Posterior vena cava (tissue), 2 donors: ENCODE data around the gene SHISA8. TPM values are rescaled to one million over a fixed set of nuclear protein-coding genes. Genes with fewer than 3 reads are reported as not detected.
"Not testable (repeated sequence)": the region's sequence is repeated elsewhere in the genome, so short reads cannot be mapped to it uniquely, and the experiment has no call there.

ENCODE experiments used
- DNase-seq: peaks from one replicate; pipeline ENCODE4 v3.0.0-alpha.2; 2020; ENCODE audit warnings: low spot score
- intact Hi-C, 2 donors: fragments of 100-400 bp; cut with DNase I; formaldehyde crosslinking; loops; one replicate each; pipeline versions ENCODE4 v1.14.1 to v1.14.2; 2022 to 2023
- long read RNA-seq, 2 donors: library from polyadenylated mRNA; unstranded; transcript quantifications; one replicate each; pipeline ENCODE4 v2.0.0, GENCODE V29; 2020 to 2021
- total RNA-seq, 2 donors: library from RNA; stranded (reverse); fragmentation: NEBNext Ultra II Directional; extraction: Animal tissue kit (Norgen Biotek cat#: 25700); gene quantifications; one replicate each; pipeline ENCODE4 v1.2.1, GENCODE V29; 2021
- donor health status: DM: yes; HTN: yes; CAD: no.
- donor health status: DM: yes; HTN: yes; CAD: no.

Gene SHISA8
- total RNA-seq, result not detected
- long read RNA-seq, donor 1, result 0 reads
- long read RNA-seq, donor 2, result 0 reads

DNA sequence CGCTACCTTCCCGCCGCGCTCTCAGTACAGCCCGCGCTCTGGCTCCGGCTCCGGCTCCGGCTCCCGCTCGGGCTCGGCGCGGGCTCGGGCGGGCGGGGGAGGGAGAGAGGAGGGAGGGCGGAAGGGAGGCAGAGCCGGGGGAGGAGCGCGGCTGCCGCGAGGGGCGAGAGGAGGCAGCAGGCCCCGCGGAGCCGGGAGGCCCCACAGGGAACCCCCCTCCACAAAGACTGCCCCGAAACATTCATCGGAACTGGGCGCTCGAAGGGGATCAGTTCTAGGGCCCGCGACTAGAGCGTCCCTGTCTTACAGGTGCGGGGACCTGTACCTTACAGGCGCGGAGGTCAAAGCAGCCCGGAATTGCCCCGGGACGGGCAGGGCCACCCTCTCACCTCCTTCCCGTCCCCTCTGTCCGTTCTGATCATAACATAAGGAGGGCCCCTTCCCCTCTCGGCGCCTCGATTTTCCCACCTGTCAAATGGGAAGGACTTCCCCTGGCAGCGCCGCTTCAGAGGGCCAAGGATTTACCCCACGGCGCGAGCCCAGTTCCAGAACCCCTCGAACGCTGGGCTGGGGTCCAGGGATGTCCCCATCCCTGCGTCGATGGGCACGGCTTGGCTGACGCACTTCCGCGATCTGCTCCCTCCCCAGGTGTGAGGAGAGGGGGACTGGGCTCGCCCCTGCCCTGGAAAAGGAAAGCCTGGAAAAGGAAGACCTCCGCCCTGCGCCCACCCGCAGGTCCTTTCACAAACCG is at the start of gene SHISA8:
Gene SHISA8, minus strand, starts transcription at position 40 of the 751 bp plus-strand sequence. CDS start 407 bp downstream, outside the sequence.
- DNase-seq, result no peak
- intact Hi-C loops, result loop anchor here in 1 of 2 donors (1.0 kb wide), 1 partner anchor 24 kb away; no protein-coding TSS in a partner anchor

DNA sequence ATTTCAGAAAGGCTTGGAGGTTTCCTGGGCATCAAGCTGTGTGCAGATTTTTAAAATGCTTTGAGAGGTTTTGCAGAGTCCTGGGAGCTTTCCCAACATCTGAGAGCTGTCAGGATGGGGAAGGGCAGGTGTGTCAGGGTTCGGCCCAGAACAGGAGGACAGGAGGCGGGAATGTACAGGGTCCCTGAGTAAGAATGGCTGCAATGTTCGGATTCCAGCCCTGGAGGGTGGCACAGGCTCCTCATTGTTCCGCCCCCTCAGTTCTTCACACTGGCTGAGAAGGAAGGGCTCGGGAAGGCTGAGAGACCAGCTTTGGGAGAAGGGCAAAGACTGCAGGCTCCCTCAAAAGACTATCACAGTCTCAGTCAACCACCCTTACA is 49.2 kb upstream of the SHISA8 start:
- intact Hi-C loops, result loop anchor here in 1 of 2 donors (10.0 kb wide), 1 partner anchor 471 kb away; the partner anchor contains the start of gene NFAM1
- no peak for DNase-seq

GRCh38 chr22:41963453-41964111 is 48.7 kb upstream of the SHISA8 start:
- intact Hi-C loops, result loop anchor here in 1 of 2 donors (10.0 kb wide), 1 partner anchor 471 kb away; the partner anchor contains the start of gene NFAM1

DNA sequence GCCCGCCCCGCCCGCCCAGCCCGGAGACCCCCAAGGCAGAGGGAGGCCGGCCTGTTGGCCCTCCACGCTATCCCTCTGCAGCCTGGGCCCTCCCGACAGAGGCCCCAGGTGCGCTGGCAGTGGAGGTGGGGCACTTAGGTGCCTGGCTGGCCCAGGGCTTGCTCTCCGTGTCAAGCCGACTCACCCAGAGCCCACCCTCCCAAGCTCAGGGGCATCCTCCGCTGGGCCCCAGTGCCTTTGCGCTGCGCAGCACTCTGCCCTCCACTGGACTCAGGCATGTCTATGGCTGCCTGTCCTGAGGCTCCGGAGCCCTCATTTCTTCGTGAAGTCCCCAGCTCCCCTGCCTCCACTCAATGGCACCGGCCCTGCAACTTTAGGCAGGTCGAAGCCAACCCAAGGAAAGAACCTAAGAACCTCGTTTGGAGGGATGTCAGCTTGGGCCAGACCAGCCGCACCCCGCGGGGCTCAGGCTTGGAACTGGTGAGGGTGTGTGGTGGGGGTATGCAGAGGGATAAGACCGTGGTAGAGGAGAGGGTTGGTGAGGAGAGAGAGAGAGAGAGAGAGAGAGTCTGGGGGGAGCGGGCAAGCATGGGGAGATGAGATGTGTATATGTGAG is 43.2 kb upstream of the SHISA8 start:
- intact Hi-C loops, result no loop called here
- DNase-seq, result no peak

More at GRCh38 chr22:41963453-41964111, 48.7 kb upstream of the SHISA8 start:
- no peak for DNase-seq

DNA sequence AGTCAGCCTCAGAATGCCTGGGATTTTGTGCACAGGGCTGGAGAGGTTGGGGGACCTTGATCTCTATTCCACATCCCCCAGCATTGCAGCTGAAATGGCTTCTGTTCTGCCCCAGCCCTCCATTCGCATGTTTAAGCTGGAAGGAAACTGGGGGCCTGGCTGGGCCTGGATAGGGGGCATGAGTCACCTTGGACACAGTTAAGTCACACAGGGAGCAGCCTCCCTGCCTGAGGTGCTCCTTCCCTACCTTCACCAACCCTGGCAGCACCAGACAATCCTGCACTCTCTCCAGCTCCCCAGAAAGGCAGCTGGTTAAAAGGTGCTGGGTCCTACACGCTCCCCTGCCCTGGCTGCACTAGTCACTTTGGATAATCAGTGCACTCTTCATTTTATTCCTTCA is 37.8 kb upstream of the SHISA8 start:
- DNase-seq, result no peak
- intact Hi-C loops, result no loop called here

DNA sequence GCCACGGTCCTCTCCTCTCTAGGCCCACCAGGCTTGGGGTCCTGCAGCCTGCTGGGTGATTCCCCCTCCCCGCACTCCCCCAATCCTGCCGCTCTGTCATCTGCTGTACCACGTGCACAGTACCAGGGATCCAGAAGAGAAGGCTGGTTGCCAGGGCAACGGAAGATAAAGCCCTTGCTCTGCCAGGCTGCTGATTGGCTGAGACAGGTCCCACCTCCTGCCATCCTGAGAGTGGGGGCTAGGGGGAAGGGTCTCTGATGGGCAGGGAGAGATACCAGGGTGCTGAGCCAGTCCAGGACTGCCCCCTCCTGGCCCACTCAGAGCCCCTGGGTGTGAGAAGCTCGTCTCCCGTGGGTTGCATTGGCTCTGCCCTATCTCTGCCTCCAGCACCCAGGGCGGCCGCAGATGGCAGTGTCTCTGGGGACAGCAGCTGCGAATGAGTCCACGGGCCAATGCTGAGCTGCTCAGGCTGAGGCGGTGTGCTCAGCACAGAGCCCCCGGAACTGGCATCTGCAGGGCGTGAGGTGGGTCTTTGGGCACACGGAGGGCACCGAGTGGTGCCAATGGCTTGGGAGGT is 37.1 kb upstream of the SHISA8 start, which contains the start of gene SMIM45:
Gene SMIM45, plus strand, starts transcription at position 253 of the 577 bp plus-strand sequence.
- no peak for DNase-seq
- intact Hi-C loops, result no loop called here

DNA sequence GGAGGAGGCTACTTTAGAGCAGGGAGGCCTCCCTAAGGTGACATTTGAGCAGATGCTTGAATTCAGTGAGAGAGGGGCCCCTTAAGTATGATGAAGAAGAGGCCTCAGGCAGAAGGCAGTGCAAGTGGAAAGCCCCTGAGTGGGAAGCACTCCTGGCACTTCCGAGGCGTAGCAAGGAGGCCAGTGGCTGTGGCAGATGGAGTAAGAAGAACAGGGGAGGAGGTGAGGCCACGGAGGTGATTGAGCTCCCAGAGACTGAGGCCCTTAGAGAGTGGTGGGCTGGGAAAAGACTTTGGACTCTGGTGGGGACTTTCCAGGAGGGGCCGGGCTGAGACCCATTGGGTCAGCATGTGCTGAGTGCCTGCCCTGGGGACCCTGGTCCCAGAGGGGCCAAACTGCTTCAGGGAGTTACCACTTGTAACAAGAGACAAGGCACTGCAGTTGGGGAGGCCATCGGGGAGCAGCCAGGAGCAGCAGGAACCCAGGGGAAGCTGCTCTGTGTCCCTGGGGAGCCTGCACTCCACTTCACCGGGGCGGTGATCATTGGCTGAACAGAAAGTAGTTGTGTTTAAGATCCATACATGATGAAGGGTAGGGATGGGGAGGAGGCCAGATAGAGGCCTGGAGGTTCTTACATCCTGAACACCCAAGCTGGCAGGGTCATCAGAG is 34.6 kb upstream of the SHISA8 start:
- DNase-seq, result no peak
- intact Hi-C loops, result no loop called here

DNA sequence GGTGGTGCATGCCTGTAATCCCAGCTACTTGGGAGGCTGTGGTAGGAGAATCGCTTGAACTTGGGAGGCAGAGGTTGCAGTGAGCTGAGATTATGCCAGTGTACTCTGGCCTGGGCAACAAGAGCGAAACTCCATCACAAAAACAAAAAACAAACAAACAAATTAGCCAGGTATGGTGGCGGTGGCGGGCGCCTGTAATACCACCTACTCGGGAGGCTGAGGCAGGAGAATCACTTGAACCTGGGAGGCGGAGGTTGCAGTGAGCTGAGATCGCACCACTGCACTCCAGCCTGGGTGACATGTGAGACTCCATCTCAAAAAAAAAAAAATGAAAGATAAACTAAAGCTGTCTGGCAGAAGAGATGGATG is 34.0 kb upstream of the SHISA8 start:
- DNase-seq, intact Hi-C loops: not testable (repeated sequence)

DNA sequence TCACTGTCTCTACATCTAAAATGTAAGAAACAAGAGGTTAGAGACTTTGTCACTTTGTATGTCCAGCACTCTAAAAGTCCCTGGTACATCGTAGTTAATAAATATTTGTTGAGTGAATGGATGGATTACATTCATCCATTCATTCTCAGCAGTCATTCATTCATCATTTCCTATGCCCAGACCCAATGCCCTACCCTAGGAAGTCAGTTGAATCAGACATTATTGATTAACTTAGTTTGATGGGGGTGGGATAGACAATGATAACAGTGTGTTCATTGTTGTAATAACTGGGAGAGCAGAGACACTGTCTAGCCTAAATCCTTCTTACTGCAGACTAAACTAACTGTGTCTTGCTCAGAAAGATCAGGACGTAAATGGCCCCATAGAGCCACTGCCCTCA is 33.3 kb upstream of the SHISA8 start:
- DNase-seq, result no peak
- intact Hi-C loops, result no loop called here

DNA sequence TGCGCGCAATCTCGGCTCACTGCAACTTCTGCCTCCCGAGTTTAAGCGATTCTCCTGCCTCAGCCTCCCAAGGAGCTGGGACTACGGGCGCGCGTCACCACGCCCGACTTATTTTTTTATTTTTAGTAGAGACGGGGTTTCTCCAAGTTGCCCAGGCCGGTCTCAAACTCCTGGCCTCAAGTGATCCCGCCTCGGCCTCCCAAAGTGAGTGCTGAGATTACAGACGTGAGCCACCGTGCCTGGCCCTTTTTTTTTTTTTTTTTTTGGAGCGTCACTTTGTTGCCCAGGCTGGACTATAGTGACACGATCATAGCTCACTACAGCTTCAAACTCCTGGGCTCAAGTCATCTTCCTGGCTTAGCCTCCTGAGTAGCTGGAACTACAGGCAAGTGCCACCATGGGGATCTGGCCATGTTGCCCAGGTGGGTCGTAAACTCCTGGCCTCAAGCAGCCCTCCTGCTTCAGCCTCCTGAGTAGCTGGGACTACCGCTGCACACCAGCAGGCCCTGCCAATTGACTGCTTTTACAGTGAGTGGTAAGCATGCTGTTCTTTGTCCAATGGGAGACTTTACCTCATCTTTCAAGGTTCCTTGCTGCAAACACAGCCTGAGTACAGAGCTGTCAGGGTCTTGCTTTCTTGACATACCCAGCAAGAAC is 32.7 kb upstream of the SHISA8 start:
- intact Hi-C loops, result no loop called here
- DNase-seq, result no peak

DNA sequence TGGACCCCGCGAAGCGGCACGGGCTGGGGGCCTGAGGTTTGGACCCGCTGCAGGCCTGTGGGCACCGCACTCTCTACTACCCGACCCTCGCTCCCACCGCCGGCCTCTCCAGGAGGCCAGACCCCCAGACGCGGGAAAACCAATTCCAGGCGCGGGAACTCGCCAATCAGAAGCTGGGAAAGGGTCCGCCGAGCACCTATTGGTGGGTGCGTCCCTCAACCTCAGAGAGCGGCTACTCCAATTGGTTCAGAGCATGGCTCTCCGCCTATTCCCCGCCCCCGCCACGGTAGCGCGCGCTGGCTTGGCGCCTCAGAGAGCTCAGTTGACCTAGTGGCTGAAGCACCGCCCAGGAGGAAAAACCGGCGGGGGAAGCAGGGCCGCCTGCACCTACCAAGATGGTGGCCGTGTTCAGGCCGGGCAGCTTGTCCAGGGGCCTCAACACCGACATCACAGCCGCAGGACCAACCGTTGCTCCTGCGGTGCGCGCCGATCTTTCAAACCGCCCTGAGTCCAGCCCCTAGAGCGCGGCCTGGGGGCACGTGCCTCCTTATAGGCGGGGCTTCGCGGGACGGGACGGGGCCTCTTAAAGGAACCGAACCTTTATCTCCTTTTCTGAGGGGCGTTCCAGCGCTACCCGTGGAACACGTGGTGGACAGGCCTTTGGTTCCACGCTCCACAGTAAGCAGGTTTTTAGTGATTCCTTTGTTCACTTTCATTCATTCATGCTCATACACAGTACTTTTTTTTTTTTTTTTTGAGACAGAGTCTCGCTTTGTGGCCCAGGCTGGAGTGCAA is 32.0 kb upstream of the SHISA8 start, which contains the start of gene CENPM:
Gene CENPM, minus strand, starts transcription at position 524 of the 795 bp plus-strand sequence. Its CDS starts 76 bp downstream, at position 448.
- peak; percentile 97 for DNase-seq
- intact Hi-C loops, result no loop called here

DNA sequence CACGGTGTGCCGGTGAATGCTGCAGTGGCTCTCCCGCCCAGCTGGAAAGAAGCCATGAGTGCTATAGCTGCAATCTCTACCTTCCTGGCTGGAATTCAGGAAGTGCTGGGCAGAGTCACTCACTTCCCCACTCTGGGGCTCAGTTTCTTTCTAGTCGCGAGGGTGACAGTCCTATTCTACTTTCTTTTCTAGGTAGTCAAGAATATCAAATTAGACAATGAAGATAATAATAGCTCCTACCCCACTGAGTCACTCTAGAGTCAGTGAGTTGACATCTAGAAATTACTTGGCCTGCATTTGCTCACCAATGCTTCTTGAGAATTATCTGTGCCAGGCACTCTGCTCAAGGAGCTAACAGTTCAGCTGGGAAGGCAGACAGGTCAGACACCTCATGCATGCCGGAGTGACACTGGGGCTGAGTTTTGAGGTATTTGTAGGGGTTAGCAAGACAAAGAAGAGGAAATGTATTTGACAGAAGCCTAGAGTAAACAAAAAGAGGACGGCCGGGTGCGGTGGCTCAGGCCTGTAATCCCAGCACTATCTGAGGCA is 28.9 kb upstream of the SHISA8 start:
- intact Hi-C loops, result loop anchor here (5.0 kb wide), 2 partner anchors 121 to 246 kb away; partner anchors contain the start of gene MEI1 (in 1 of the 2)
- no peak for DNase-seq

DNA sequence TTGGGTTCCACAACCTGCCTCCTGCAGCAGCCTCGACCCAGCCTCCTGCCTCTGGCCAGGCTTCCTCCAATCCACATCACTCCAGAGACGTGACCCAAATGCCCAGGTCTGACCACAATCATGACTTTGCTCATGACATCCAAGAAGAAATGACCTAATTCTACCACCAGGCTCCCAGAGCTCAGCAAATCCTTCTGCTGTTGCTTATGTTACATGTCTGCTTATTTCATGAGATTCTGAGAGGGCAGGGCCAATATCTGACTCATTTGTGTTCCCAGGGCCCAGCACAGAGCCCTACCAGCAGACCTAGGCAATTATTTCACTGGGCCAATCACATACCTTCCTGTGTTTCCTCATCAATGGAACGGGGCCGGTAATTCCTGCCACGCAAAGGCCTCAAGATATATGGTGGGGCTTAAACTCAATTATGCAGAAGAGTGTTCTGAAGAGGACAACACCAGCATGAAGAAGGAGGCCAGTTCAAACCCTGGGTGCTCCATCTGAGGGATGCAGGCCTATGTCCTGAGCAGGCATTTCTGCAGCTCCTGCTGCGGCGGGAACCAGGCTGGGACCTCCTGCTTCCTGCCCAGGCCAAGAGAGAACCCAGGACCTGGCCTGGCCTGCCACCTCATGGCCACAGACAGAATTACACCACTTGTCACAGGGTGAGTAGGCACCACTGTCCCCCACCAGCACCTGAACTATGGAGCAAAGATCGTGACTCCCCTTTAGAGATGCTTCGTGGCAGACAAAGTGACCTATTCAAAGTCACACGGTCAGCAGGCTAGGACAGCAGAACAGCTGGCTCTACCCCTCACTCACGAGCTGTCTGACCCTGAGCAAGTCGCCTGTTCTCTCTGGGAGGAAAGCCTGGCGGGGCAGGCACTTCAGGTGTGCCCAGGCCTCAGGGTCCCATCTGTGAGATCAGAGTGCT is 26.2 kb upstream of the SHISA8 start:
- intact Hi-C loops, result loop anchor here (5.0 kb wide), 2 partner anchors 119 to 244 kb away; partner anchors contain the start of gene MEI1 (in 1 of the 2)
- peak; percentile 95 for DNase-seq

DNA sequence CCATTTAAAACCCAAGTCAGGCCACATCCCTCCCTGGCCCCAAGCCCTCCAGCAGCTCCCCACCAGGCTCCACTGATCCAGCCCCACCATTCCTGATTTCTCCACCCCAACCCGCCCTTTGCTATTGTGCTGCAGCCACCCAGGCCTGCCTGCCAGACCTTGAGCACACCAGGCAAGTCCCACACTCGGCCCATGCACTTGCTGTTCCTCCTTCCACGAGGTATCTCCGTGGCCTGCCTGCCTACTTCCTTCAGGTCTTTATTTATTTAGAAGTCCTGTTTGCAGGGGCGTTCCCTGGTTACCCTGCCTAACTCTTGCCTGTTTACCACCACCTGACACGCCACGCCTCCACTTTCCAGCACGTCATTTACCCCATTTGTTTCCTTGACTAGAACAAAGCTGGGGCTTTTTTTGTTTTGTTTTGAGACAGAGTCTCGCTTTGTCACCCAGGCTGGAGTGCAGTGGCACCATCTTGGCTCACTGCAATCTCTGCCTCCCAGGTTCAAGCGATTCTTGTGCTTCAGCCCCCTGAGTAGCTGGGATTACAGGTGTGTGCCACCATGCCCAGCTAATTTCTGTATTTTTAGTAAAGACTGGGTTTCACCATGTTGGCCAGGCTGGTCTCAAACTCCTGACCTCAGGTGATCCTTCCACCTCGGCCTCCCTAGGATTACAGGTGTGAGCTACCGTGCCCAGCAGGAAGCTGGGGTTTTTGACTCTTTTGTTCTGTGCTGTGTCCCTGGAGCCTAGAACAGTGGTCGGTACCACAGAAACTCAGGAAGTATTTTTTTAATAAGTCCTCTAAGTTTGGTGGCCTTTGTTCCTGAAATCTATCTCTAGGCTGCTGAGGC is 25.3 kb upstream of the SHISA8 start:
- intact Hi-C loops, result loop anchor here (5.0 kb wide), 2 partner anchors 118 to 243 kb away; partner anchors contain the start of gene MEI1 (in 1 of the 2)
- peak; percentile 80 for DNase-seq

DNA sequence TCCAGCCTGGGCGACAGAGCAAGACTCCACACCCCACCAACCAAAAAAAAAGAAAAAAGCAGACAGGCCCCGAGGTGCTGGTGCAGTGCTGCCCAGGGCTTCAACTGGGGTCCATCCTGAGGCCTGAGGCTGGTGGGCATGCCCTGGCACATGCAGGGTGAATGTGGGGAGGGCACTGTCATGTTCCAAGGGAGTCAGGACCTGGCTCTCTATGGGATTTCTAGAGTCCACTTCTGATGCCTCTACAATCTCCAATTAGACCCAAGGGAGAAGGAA is 22.0 kb upstream of the SHISA8 start:
- intact Hi-C loops, result no loop called here

GRCh38 chr22:41935509-41935908 is 20.6 kb upstream of the SHISA8 start:
- intact Hi-C loops, result no loop called here

More for the DNA sequence above, 22.0 kb upstream of the SHISA8 start:
- DNase-seq, result no peak

More at GRCh38 chr22:41935509-41935908, 20.6 kb upstream of the SHISA8 start:
- no peak for DNase-seq
